Measurements from ENCODE around the gene RFX3. TPM values are rescaled to one million over a fixed set of nuclear protein-coding genes. Genes with fewer than 3 reads are reported as not detected.

RFX3 gene
- total RNA-seq, 1 donor from 2014 or later: 11.8 TPM

DNA sequence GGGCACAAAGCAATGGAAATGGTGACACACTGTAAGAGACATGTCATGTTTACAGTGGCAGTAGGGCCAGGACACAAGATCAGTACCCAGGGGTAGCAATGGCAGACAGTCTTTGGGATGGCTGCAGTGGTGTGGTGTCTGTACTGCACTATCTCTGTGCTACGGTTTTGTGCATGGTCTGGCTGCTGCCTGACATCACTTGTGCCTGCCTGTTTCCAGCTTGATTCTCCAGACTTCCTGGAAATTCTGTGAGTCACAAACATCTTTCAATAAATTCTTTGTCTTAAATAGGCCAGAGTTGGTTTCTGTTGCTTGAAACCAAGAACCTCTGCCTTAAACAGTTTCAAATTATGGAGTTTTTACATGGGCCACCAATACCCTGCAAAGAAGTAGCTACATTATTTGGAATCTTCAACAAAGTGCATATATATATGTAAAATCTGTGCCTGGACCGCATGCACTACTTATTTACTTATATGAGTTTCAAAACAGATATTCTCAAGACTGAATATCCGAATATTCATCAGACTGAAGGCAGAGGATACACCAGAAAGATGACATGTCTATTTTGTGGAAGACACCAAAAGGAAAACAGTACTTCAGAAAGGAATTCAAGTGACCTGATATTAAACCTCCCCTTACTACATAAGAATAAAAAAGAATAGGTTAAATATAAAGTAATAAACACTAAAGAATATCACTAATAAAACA lies 188.1 kb downstream of the RFX3 start:
- TF ChIP-seq, protein P1, sequence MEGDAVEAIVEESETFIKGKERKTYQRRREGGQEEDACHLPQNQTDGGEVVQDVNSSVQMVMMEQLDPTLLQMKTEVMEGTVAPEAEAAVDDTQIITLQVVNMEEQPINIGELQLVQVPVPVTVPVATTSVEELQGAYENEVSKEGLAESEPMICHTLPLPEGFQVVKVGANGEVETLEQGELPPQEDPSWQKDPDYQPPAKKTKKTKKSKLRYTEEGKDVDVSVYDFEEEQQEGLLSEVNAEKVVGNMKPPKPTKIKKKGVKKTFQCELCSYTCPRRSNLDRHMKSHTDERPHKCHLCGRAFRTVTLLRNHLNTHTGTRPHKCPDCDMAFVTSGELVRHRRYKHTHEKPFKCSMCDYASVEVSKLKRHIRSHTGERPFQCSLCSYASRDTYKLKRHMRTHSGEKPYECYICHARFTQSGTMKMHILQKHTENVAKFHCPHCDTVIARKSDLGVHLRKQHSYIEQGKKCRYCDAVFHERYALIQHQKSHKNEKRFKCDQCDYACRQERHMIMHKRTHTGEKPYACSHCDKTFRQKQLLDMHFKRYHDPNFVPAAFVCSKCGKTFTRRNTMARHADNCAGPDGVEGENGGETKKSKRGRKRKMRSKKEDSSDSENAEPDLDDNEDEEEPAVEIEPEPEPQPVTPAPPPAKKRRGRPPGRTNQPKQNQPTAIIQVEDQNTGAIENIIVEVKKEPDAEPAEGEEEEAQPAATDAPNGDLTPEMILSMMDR (IDR thresholded peaks at IDR 0.05): no peak
- peak in 1 of 2 donors; percentile 27 for TF ChIP-seq POLR2AphosphoS5 (IDR thresholded peaks at IDR 0.05; ENCODE audit: insufficient read depth in 1 of 2, low read depth in 1 of 2)
- H3K27ac ChIP-seq: no peak overlapping the region
- H3K9me3 ChIP-seq: no peaks in the 10 kb centered on the region
- intact Hi-C loops (cut with DNase I): no loop called here
- H3K4me1 ChIP-seq: peaks cover 18% of the 10 kb centered on the region
- no peak overlapping the region for H3K4me3 ChIP-seq
- no peaks in the 10 kb centered on the region for H3K27me3 ChIP-seq
- H3K36me3 ChIP-seq: no peaks in the 10 kb centered on the region
- no peak for DNase-seq (ENCODE audit: extremely low spot score in 2 of 2)

DNA sequence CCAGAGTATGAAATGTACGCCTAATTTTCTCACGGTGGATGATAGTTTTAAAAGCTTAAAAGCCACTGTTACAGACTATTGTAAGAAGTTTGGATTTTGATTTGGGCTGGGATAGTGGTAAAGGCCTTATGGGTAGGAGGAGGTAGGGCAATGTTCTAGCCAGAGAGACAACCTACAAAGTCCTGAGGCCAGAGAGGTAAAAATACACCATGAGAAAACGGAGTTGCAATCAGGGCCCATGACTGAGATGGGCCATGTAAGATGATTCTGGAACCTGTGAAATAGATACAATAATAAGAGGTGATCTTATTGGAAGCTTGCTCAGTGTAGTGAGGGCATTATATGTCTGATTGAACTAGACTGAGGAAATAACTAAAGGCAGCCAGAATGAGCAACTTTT lies 188.8 kb downstream of the RFX3 start:
- Histone ChIP-seq H3K27me3 (no peaks in the 10 kb centered on the region), H3K36me3 (no peaks in the 10 kb centered on the region), H3K4me1 (peaks cover 18% of the 10 kb centered on the region), H3K4me3 (no peak overlapping the region), H3K9me3 (no peaks in the 10 kb centered on the region), H3K27ac (no peak overlapping the region)
- DNase-seq (ENCODE audit: extremely low spot score in 2 of 2): no peak
- intact Hi-C loops (cut with DNase I): no loop called here
- TF ChIP-seq POLR2A (IDR thresholded peaks at IDR 0.05): no peak

DNA sequence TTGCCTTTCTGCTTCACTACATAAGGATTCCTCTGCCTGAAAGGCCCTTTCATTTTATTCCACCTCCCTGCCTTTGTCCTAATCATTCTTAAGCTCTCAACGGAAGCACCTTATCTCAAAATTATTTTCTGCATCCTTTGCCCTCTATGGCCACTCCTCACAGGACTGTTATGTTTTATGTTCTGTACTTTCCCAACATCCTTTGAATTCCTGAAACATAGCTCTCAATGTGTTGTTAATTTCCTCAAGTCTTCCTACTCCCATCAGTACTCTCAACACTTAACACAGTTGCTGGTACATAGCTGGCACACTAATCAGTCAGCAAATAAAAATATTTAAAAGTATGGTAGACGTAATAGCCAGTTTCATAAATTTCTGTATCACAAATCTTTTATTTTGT lies 193.0 kb downstream of the RFX3 start:
- intact Hi-C loops (cut with DNase I): no loop called here
- no peak for TF ChIP-seq POLR2A (IDR thresholded peaks at IDR 0.05)
- TF ChIP-seq POLR2AphosphoS5 (IDR thresholded peaks at IDR 0.05; ENCODE audit: insufficient read depth in 1 of 2, low read depth in 1 of 2): no peak
- TF ChIP-seq, protein P1 (IDR thresholded peaks at IDR 0.05): no peak
- H3K27ac ChIP-seq: no peak overlapping the region

DNA sequence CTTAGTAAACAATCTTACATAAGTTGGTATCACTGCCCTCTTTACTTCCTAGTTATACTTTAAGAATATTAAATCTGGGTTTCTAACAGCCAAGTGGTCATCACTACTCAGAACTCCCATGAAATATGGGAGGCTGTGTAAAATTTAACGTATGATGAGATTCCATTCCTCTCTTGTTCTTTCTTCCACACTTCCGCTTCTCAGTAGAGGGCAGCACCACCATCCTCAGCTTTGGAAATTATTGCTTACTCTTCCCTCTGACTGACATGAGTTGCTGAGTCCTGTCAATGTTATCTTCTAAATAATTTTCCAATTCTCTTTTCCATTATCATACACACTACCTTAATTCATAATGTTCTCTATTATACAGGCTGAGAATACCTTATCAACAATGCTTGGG lies 194.0 kb downstream of the RFX3 start:
- H3K9me3 ChIP-seq: no peaks in the 10 kb centered on the region
- no peaks in the 10 kb centered on the region for H3K27me3 ChIP-seq
- no peak overlapping the region for H3K27ac ChIP-seq
- H3K4me3 ChIP-seq: no peak overlapping the region
- intact Hi-C loops (cut with DNase I): no loop called here
- H3K36me3 ChIP-seq: no peaks in the 10 kb centered on the region
- TF ChIP-seq POLR2A (IDR thresholded peaks at IDR 0.05) (no peak), POLR2AphosphoS5 (IDR thresholded peaks at IDR 0.05; ENCODE audit: insufficient read depth in 1 of 2, low read depth in 1 of 2) (no peak)
- TF ChIP-seq, protein P1 (IDR thresholded peaks at IDR 0.05): no peak
- no peaks in the 10 kb centered on the region for H3K4me1 ChIP-seq
- DNase-seq (ENCODE audit: extremely low spot score in 2 of 2): no peak

More for the DNA sequence above, 193.0 kb downstream of the RFX3 start:
- DNase-seq (ENCODE audit: extremely low spot score in 2 of 2): no peak
- Histone ChIP-seq H3K9me3 (no peaks in the 10 kb centered on the region), H3K36me3 (no peaks in the 10 kb centered on the region), H3K4me1 (peaks cover 10% of the 10 kb centered on the region), H3K27me3 (no peaks in the 10 kb centered on the region), H3K4me3 (no peak overlapping the region)

DNA sequence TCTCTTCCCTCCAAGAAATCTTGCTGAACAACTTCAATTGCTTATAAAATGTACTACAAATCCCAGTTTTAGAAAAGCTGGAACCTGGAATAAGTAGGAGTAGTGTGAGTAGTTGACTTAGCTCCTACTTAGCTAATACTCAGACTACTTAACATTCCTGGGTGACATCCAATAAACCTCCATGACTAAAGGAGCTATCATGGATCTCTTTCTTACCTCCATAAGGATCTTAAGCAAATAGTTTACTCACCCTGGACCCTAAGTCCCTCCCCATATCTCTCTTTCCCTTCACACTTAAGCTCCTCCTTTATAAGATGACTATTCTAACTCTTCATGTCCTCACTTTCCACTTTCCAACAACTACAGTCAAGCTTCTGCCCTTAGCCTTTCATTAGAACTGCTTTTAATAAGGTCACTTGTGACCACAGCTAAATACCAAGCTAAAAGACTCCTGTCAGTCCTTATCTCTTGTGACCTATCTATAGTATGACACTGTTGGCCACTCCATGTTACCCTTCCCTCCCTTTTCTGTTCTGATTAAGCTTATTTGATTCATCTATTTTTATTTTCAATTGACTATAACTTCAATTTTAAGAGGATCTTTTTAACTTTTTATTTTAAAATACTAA lies 194.9 kb downstream of the RFX3 start:
- H3K27ac ChIP-seq: no peak overlapping the region
- no peaks in the 10 kb centered on the region for H3K27me3 ChIP-seq
- no peak for DNase-seq (ENCODE audit: extremely low spot score in 2 of 2)
- TF ChIP-seq, protein P1 (IDR thresholded peaks at IDR 0.05): no peak
- TF ChIP-seq POLR2A (IDR thresholded peaks at IDR 0.05) (no peak), POLR2AphosphoS5 (IDR thresholded peaks at IDR 0.05; ENCODE audit: insufficient read depth in 1 of 2, low read depth in 1 of 2) (no peak)
- H3K4me3 ChIP-seq: no peak overlapping the region
- no peaks in the 10 kb centered on the region for H3K4me1 ChIP-seq
- no peaks in the 10 kb centered on the region for H3K9me3 ChIP-seq
- intact Hi-C loops (cut with DNase I): no loop called here
- no peaks in the 10 kb centered on the region for H3K36me3 ChIP-seq
